HG02623 (cell line): ENCODE data around the gene ZBTB26.
A peak's percentile ranks its signal among the peaks of the same experiment; 100 is the strongest.
"Not testable (repeated sequence)": the region's sequence is repeated elsewhere in the genome, so short reads cannot be mapped to it uniquely, and the experiment has no call there.

ENCODE experiments used
- ATAC-seq: cut with Tn5 transposase; IDR thresholded peaks from one replicate; pipeline ENCODE4 v1.9.1; 2021; ENCODE audit warnings: moderate library complexity; ENCODE audit not compliant: unreplicated experiment

ZBTB26 gene

DNA sequence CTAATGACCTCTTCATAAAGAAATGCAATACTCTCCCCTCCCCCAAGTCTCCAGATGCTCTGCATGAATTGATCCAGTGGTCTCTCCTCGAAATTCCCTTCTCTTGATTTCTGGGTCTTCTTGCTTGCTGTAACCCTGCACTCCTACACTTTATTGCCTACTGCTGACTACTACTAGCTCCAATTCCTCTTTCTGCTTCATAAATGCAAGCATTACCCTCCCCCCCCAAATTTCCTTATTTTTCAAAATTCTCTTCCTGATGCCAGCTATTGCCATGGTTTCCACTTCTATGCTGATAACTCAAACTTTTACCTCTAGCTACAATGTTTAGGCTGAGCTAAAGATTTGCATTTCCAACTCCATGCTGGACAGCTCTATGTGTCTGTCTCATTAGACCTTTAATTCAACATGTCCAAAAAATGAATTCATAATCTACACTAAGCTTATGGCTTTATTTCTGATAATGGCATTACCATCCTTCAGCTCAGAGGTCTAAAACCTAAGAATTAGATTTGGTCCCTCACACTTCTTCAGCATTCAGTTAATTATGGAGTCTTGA lies 1.4 kb downstream of the ZBTB26 start:
- ATAC-seq, result no peak

- no peak for ATAC-seq
Measured at GRCh38 chr9:122923947-122924346, 7.4 kb downstream of the ZBTB26 start.

DNA sequence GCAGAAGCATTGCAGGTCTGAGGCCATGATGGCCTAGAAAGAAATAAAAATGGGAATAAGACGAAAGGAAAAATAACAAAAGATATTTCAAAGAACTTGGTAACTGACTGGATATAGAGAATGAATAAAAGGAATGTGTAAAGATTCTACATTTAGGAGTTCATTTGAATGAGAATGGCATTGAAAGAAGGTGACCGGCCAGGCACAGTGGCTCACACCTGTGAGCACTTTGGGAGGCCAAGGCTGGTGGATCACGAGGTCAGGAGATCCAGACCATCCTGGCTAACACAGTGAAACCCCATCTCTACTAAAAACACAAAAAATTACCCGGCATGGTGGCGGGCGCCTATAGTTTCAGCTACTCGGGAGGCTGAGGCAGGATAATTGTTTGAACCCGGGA lies 8.6 kb downstream of the ZBTB26 start:
- no peak for ATAC-seq

DNA sequence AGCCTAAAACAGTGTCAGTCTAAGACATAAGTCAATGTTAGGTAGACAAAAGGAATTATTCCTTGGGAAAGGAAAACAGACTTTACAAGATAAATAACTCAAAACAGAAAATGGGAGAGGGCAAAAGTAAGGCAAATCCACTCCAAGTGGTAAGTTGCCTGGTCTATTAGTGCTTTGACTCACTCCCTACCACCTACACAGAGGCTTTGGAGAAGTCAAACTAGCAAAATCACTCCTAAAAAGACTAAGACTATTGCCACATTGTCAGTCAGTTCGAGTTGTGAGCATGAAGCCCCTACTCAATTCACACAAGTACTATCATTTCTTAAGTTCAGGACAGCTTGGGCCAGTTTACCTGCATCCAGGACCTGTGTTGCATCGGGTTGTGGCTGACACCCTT lies 13.0 kb downstream of the ZBTB26 start:
- ATAC-seq, result no peak

GRCh38 chr9:122912964-122913673 lies 18.2 kb downstream of the ZBTB26 start, which contains the start of gene ZBTB6:
ZBTB6 (minus strand) TSS chr9:122913323; CDS start chr9:122912072, 1,251 bp downstream.
- ATAC-seq, result peak; percentile 97

- ATAC-seq, result no peak
Measured at GRCh38 chr9:122912671-122912963, 18.7 kb downstream of the ZBTB26 start.

- ATAC-seq, result not testable (repeated sequence)
Measured at GRCh38 chr9:122906122-122906521, 25.2 kb downstream of the ZBTB26 start.

DNA sequence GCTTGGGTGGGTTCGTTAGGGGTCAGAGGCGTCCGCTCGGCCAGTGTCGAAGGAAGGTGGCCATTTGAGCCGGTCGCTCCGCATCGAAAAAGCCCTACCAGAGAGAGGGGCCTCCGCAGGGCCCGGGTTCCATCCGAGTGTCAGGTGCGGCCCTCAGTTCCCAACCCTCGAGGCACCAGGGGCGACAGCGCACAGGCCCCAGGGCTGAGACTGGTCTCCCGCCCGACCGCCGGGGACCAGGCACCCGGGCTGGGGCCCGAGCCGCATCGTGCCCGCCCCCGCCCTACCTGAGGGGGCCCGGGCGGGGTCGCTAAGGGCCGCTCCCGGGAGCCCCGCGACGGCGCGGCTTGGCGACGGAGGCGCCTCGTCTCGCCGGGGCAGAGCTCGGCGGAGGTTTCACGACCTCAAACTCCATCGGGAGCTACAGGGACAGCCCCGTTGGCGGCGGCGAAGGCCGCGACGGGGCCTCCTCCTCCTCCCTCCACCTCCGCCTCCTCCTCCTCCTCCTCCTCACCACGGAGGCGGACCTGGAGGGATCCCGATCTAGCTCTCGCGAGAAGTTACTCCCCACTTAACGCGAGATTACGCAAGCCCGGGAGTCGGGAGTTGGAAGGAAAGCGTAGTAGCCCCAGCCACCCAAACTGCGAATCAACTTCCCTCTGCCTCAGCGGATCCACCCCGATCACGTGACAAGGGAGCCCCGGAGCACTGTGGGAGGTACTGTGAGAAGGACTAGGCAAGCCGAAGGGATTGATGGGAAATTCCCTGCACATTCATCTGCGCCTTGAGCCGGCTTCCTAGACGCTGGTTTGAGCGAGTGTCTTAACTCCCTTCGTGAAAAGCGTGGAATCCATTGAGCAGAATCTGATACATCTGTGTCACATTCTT lies 26.2 kb downstream of the ZBTB26 start, which contains the start of gene RC3H2:
TSS of gene RC3H2 (minus strand) at position 537 of the 888 bp plus-strand sequence. CDS start 7,850 bp downstream, outside the sequence.
- peak; percentile 79 for ATAC-seq

GRCh38 chr9:122904466-122904822 lies 26.9 kb downstream of the ZBTB26 start:
- ATAC-seq, result peak; percentile 11

DNA sequence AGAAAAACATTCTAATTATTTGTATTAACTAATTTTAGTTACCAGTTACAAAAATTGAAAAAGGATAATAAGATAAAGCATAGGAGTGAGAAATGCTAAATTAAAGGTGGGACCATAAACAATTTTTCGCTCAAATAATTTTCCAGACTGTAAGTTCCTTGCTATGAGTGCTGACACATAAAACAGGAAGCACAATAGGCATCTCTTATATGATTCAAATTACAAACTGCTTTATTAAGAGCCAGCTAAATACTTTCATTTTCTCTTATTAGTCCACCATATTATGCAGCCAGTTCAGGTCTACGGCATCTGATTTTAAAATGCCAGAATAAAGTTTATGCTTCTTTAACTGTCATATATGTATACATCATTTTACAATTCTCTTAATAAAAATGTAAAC lies 30.5 kb downstream of the ZBTB26 start:
- no peak for ATAC-seq

- ATAC-seq, result no peak
Measured at GRCh38 chr9:122897969-122898368, 33.3 kb downstream of the ZBTB26 start.

- no peak for ATAC-seq
Measured at GRCh38 chr9:122888480-122888879, 42.8 kb downstream of the ZBTB26 start.

GRCh38 chr9:122883125-122883524 lies 48.2 kb downstream of the ZBTB26 start:
- ATAC-seq, result no peak

- ATAC-seq, result no peak
Measured at GRCh38 chr9:122879443-122879842, 51.9 kb downstream of the ZBTB26 start.

GRCh38 chr9:122875523-122875922 lies 55.8 kb downstream of the ZBTB26 start:
- no peak for ATAC-seq

DNA sequence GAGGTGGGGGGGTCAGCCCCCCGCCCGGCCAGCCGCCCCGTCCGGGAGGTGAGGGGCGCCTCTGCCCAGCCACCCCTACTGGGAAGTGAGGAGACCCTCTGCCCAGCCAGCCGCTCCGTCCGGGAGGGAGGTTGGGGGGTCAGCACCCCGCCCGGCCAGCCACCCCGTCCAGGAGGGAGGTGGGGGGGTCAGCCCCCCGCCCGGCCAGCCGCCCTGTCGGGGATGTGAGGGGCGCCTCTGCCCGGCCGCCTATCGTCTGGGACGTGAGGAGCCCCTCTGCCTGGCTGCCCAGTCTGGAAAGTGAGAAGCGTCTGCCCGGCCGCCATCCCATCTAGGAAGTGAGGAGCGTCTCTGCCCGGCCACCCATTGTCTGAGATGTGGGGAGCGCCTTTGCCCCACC lies 64.0 kb downstream of the ZBTB26 start:
- not testable (repeated sequence) for ATAC-seq

GRCh38 chr9:122866079-122866478 lies 65.2 kb downstream of the ZBTB26 start:
- no peak for ATAC-seq
